ENCODE results near the gene DDX24.

DDX24 gene

GRCh38 chr14:94114589-94115057 is 33.6 kb upstream of the DDX24 start:
- DNase-seq (ENCODE audit: insufficient read length, low spot score) (no peak), FAIRE-seq (no peak)

GRCh38 chr14:94113908-94114588 is 33.0 kb upstream of the DDX24 start:
- DNase-seq (ENCODE audit: insufficient read length, low spot score), result no peak
- no peak for FAIRE-seq

- FAIRE-seq (no peak), DNase-seq (ENCODE audit: insufficient read length, low spot score) (no peak)
Observed at GRCh38 chr14:94113490-94113889, 32.5 kb upstream of the DDX24 start.

- DNase-seq (ENCODE audit: insufficient read length, low spot score), result no peak
- FAIRE-seq, result no peak
Observed at GRCh38 chr14:94113073-94113472, 32.1 kb upstream of the DDX24 start.

- DNase-seq (ENCODE audit: insufficient read length, low spot score) (no peak), FAIRE-seq (no peak)
Observed at GRCh38 chr14:94112513-94113063, 31.6 kb upstream of the DDX24 start.

- no peak for FAIRE-seq
Observed at GRCh38 chr14:94111276-94112095, 30.5 kb upstream of the DDX24 start.

GRCh38 chr14:94110552-94111181 is 29.7 kb upstream of the DDX24 start, which contains the start of gene IFI27:
TSS of gene IFI27 (plus strand) at chr14:94110736.
- DNase-seq (ENCODE audit: insufficient read length, low spot score) (no peak), FAIRE-seq (no peak)

More at GRCh38 chr14:94111276-94112095, 30.5 kb upstream of the DDX24 start:
- no peak for DNase-seq (ENCODE audit: insufficient read length, low spot score)

GRCh38 chr14:94109915-94110250 is 28.9 kb upstream of the DDX24 start:
- FAIRE-seq (no peak), DNase-seq (ENCODE audit: insufficient read length, low spot score) (no peak)

GRCh38 chr14:94104731-94105130 is 23.7 kb upstream of the DDX24 start:
- DNase-seq (ENCODE audit: insufficient read length, low spot score) (no peak), FAIRE-seq (no peak)

GRCh38 chr14:94103554-94104150 is 22.6 kb upstream of the DDX24 start:
- no peak for FAIRE-seq
- no peak for DNase-seq (ENCODE audit: insufficient read length, low spot score)

- DNase-seq (ENCODE audit: insufficient read length, low spot score) (no peak), FAIRE-seq (no peak)
Observed at GRCh38 chr14:94102768-94103482, 21.9 kb upstream of the DDX24 start.

GRCh38 chr14:94101748-94102147 is 20.7 kb upstream of the DDX24 start:
- FAIRE-seq (no peak), DNase-seq (ENCODE audit: insufficient read length, low spot score) (no peak)

- FAIRE-seq (no peak), DNase-seq (ENCODE audit: insufficient read length, low spot score) (no peak)
Observed at GRCh38 chr14:94100847-94101246, 19.8 kb upstream of the DDX24 start.

GRCh38 chr14:94099006-94099405 is 18.0 kb upstream of the DDX24 start:
- DNase-seq (ENCODE audit: insufficient read length, low spot score) (no peak), FAIRE-seq (no peak)

GRCh38 chr14:94098326-94098992 is 17.5 kb upstream of the DDX24 start:
- FAIRE-seq (no peak), DNase-seq (ENCODE audit: insufficient read length, low spot score) (no peak)

GRCh38 chr14:94097091-94097490 is 16.1 kb upstream of the DDX24 start:
- DNase-seq (ENCODE audit: insufficient read length, low spot score), result no peak
- no peak for FAIRE-seq

GRCh38 chr14:94093418-94093817 is 12.4 kb upstream of the DDX24 start:
- DNase-seq (ENCODE audit: insufficient read length, low spot score) (no peak), FAIRE-seq (no peak)

GRCh38 chr14:94089479-94089878 is 8.5 kb upstream of the DDX24 start:
- no peak for FAIRE-seq

GRCh38 chr14:94088516-94088915 is 7.5 kb upstream of the DDX24 start:
- no peak for DNase-seq (ENCODE audit: insufficient read length, low spot score)
- FAIRE-seq, result no peak

More at GRCh38 chr14:94089479-94089878, 8.5 kb upstream of the DDX24 start:
- DNase-seq (ENCODE audit: insufficient read length, low spot score), result no peak

GRCh38 chr14:94087891-94088290 is 6.9 kb upstream of the DDX24 start:
- DNase-seq (ENCODE audit: insufficient read length, low spot score) (no peak), FAIRE-seq (peak; percentile 40)

Measured in GM19239 (cell line).